SK-N-SH (cell line): Measurements from ENCODE around the gene PPP2R2B. TPM values are rescaled to one million over a fixed set of nuclear protein-coding genes. Genes with fewer than 3 reads are reported as not detected.

Experiments
- CTCF ChIA-PET: fragments of 300-600, 350-600 bp; formaldehyde crosslinking; extraction: SDS; loops from one replicate; lab custom pipeline; 2021; lab: Yijun Ruan, JAX
- POLR2A ChIA-PET: fragments of 350-600 bp; sonication (Branson Sonifier 250); formaldehyde crosslinking; extraction: SDS; loops from one replicate; lab custom pipeline; 2020; ENCODE audit warnings: antibody characterized with exemption, inconsistent platforms; lab: Yijun Ruan, JAX
- DNase-seq: peaks from one replicate; pipeline ENCODE4 v3.0.0; 2012
- H2AFZ ChIP-seq: fragments of 200-600 bp; sonication (generic); 2 replicates; pipeline ENCODE4 v1.8.1; 2016; ENCODE audit warnings: antibody characterized with exemption, mild to moderate bottlenecking, low read depth
- H3F3A ChIP-seq: fragments of 200-600 bp; sonication (generic); replicated peaks from 2 replicates; pipeline ENCODE3; 2016; ENCODE audit warnings: antibody characterized with exemption, mild to moderate bottlenecking; ENCODE audit not compliant: insufficient read depth
- H3K27ac ChIP-seq, 2 experiments: fragments of 200-500 bp in 1 of 2; fragments of 200-600 bp in 1 of 2; sonication (Bioruptor generic) in 1 of 2; sonication (generic), shearing (Covaris generic) in 1 of 2; 2 replicates each; pipeline versions ENCODE4 v1.5.1 to v1.6.1; 2014 to 2016; ENCODE audit warnings: low read depth in 2 of 2, inconsistent platforms in 1 of 2, low read length in 1 of 2, mild to moderate bottlenecking in 1 of 2, mixed read lengths in 1 of 2
- H3K27me3 ChIP-seq: fragments of 200-600 bp; sonication (generic), shearing (Covaris generic); 2 replicates; pipeline ENCODE4 v1.6.1; 2016; ENCODE audit warnings: mixed run types; ENCODE audit not compliant: insufficient read depth
- H3K36me3 ChIP-seq, 2 experiments: fragments of 200-500 bp in 1 of 2; fragments of 200-600 bp in 1 of 2; sonication (Bioruptor generic) in 1 of 2; sonication (generic) in 1 of 2; replicated peaks in 1 of 2; 2 replicates each; pipeline versions ENCODE3 to v1.5.1; 2014 to 2016; ENCODE audit warnings: low read length in 1 of 2, mild to moderate bottlenecking in 1 of 2; ENCODE audit not compliant: insufficient read depth in 2 of 2, control insufficient read depth in 1 of 2
- H3K4me1 ChIP-seq, 2 experiments: fragments of 200-500 bp in 1 of 2; fragments of 200-600 bp in 1 of 2; sonication (Bioruptor generic) in 1 of 2; sonication (generic), shearing (Covaris generic) in 1 of 2; 2 replicates each; pipeline versions ENCODE4 v1.5.1 to v1.6.1; 2014 to 2016; ENCODE audit warnings: low read depth in 1 of 2, low read length in 1 of 2, mixed run types in 1 of 2; ENCODE audit not compliant: insufficient read depth in 2 of 2, control insufficient read depth in 1 of 2
- H3K4me2 ChIP-seq: fragments of 200-600 bp; sonication (generic), shearing (Covaris generic); 2 replicates; pipeline ENCODE4 v1.6.1; 2017; ENCODE audit warnings: mixed run types
- H3K4me3 ChIP-seq, 2 experiments: fragments of 200-500 bp in 1 of 2; fragments of 200-600 bp in 1 of 2; sonication (Bioruptor generic) in 1 of 2; sonication (generic), shearing (Covaris generic) in 1 of 2; 2 replicates each; pipeline versions ENCODE4 v1.5.1 to v1.8.1; 2014 to 2016; ENCODE audit warnings: low read depth in 2 of 2, inconsistent platforms in 1 of 2, low read length in 1 of 2, mild to moderate bottlenecking in 1 of 2, mixed read lengths in 1 of 2, moderate library complexity in 1 of 2
- H3K79me2 ChIP-seq: fragments of 200-600 bp; sonication (generic); 2 replicates; pipeline ENCODE4 v1.8.1; 2017; ENCODE audit warnings: mild to moderate bottlenecking; ENCODE audit not compliant: insufficient read depth
- H3K9ac ChIP-seq: fragments of 200-600 bp; sonication (generic); 2 replicates; pipeline ENCODE4 v1.6.1; 2017; ENCODE audit warnings: mixed run types
- H3K9me2 ChIP-seq: fragments of 200-600 bp; sonication (generic); 2 replicates; pipeline ENCODE4 v1.6.1; 2017; ENCODE audit warnings: mixed run types
- H3K9me3 ChIP-seq: fragments of 200-600 bp; sonication (generic); 2 replicates; pipeline ENCODE4 v1.6.1; 2017; ENCODE audit warnings: mixed run types, mild to moderate bottlenecking, moderate library complexity
- H4K20me1 ChIP-seq: fragments of 200-600 bp; sonication (generic); 2 replicates; pipeline ENCODE4 v1.6.1; 2017; ENCODE audit warnings: mild to moderate bottlenecking, mixed run types; ENCODE audit not compliant: insufficient read depth
- EP300 ChIP-seq, 2 experiments: IDR thresholded peaks; 2 replicates each; pipeline versions ENCODE4 v1.4.0 to v1.6.1; 2012; ENCODE audit warnings: borderline replicate concordance in 1 of 2, low read depth in 1 of 2, low read length in 1 of 2
- EZH2phosphoT487 ChIP-seq: fragments of 200-600 bp; sonication (generic); IDR thresholded peaks from 2 replicates; pipeline ENCODE4 v1.6.1; 2017; ENCODE audit warnings: low read depth, mixed run types, mild to moderate bottlenecking, antibody characterized with exemption, moderate library complexity, borderline replicate concordance
- FOSL2 ChIP-seq: IDR thresholded peaks from 2 replicates; pipeline ENCODE4 v1.4.0; 2012; ENCODE audit warnings: low read depth, mild to moderate bottlenecking, moderate library complexity, borderline replicate concordance
- FOXM1 ChIP-seq: IDR thresholded peaks from 2 replicates; pipeline ENCODE4 v1.4.0; 2012; ENCODE audit warnings: low read depth, mild to moderate bottlenecking
- GABPA ChIP-seq: IDR thresholded peaks from 2 replicates; pipeline ENCODE4 v1.4.0; 2012; ENCODE audit warnings: low read depth, mild to moderate bottlenecking
- JUND ChIP-seq: IDR thresholded peaks from 2 replicates; pipeline ENCODE4 v1.4.0; 2012
- NFIC ChIP-seq: IDR thresholded peaks from 2 replicates; pipeline ENCODE4 v1.4.0; 2012; ENCODE audit warnings: borderline replicate concordance
- NRF1 ChIP-seq: IDR thresholded peaks from 2 replicates; pipeline ENCODE4 v1.6.1; 2012; ENCODE audit warnings: low read depth, mild to moderate bottlenecking, low read length
- POLR2AphosphoS5 ChIP-seq: IDR thresholded peaks from 2 replicates; pipeline ENCODE4 v1.6.1; 2012; ENCODE audit warnings: low read depth, low read length
- RFX5 ChIP-seq: IDR thresholded peaks from 2 replicates; pipeline ENCODE4 v1.6.1; 2012; ENCODE audit warnings: mild to moderate bottlenecking, improper control_type of control experiment, low read length
- RXRA ChIP-seq: IDR thresholded peaks from 2 replicates; pipeline ENCODE4 v1.4.0; 2012; ENCODE audit warnings: low read depth, mild to moderate bottlenecking, borderline replicate concordance
- SIN3A ChIP-seq: IDR thresholded peaks from 2 replicates; pipeline ENCODE4 v1.6.1; 2012; ENCODE audit warnings: low read depth, mild to moderate bottlenecking, low read length, moderate library complexity, borderline replicate concordance
- TEAD4 ChIP-seq: IDR thresholded peaks from 2 replicates; pipeline ENCODE4 v1.4.0; 2012; ENCODE audit warnings: mild to moderate bottlenecking, borderline replicate concordance; ENCODE audit not compliant: insufficient read depth
- WGBS: methylation state at CpG from one replicate; pipeline ENCODE4 v1.1.6; 2017; ENCODE audit warnings: low lambda C conversion rate; 5-methylcytosine and 5-hydroxymethylcytosine counted together
- polyA plus RNA-seq, 3 experiments: library from polyadenylated mRNA; depleted of rRNA; stranded (reverse); fragments of >200 nt; gene quantifications; 2 replicates each; pipeline ENCODE4 v1.2.3, GENCODE V29; 2012
- TF ChIP-seq, protein P1 (sequence below): IDR thresholded peaks from 2 replicates; pipeline ENCODE4 v1.6.1; 2012; ENCODE audit warnings: mild to moderate bottlenecking, low read depth, low read length, moderate library complexity
- TF ChIP-seq, protein P2 (sequence below): fragments of 200-600 bp; sonication (generic); IDR thresholded peaks from 2 replicates; pipeline ENCODE4 v1.6.1; 2017; ENCODE audit warnings: antibody characterized with exemption, mild to moderate bottlenecking, moderate library complexity
- TF ChIP-seq, protein P3 (sequence below): IDR thresholded peaks from 2 replicates; pipeline ENCODE4; 2012
- TF ChIP-seq, protein P4 (sequence below): IDR thresholded peaks from 2 replicates; pipeline ENCODE4 v1.4.0; 2012; ENCODE audit warnings: low read depth

PPP2R2B gene
- polyA plus RNA-seq, 1 of the 3 experiments (the other 2 are of a cell fraction) = 11.4 TPM

DNA sequence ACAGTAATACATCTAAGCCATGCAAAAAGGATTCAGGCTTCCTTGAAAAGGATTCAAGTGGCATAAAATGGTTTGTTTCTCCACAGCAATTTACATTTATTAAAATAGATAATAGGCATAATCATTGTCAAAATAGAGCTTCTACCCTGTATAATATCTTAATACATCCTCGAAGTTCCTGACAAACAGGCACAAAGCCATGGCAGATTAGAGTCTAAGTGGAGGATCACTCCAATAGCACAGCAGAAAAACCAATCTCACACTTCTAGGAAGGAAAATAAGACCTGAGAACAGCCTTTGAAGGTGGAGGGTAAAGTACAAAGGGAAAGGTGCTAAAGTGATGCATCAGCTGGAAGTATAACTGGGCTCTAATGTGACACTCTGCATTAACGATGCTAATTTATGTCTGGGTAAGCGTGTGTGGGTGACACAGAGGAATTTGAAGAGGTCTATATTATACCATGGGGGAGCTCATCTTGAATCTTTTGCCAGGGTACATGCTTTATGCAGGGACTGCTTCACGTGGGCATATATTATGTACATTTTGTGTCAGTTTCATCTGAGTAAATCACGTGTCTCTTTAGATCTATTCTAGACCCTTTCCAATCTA lies 28.8 kb downstream of the PPP2R2B start:
- Histone ChIP-seq H4K20me1 (no peaks in the 10 kb centered on the region), H2AFZ (no peak overlapping the region), H3K9ac (no peak overlapping the region), H3K27me3 (no peaks in the 10 kb centered on the region), H3K4me2 (no peak overlapping the region), H3K4me1 (no peaks in the 10 kb centered on the region), H3K4me3 (no peak overlapping the region), H3K36me3 (peaks cover 0 to 2% of the 10 kb centered on the region in 2 experiments), H3K9me2 (no peaks in the 10 kb centered on the region), H3K79me2 (no peaks in the 10 kb centered on the region), H3K27ac (no peak overlapping the region), H3K9me3 (no peaks in the 10 kb centered on the region), H3F3A (no peaks in the 10 kb centered on the region)
- 65% methylated on average over 5 of the region's 5 CpGs for WGBS
- no peak for DNase-seq
- no peak for TF ChIP-seq FOSL2
- no peak for TF ChIP-seq SIN3A
- no peak for TF ChIP-seq FOXM1
- TF ChIP-seq RFX5 = no peak
- TF ChIP-seq EZH2phosphoT487 = no peak
- TF ChIP-seq NFIC = no peak
- no peak for TF ChIP-seq TEAD4
- TF ChIP-seq, protein P1, sequence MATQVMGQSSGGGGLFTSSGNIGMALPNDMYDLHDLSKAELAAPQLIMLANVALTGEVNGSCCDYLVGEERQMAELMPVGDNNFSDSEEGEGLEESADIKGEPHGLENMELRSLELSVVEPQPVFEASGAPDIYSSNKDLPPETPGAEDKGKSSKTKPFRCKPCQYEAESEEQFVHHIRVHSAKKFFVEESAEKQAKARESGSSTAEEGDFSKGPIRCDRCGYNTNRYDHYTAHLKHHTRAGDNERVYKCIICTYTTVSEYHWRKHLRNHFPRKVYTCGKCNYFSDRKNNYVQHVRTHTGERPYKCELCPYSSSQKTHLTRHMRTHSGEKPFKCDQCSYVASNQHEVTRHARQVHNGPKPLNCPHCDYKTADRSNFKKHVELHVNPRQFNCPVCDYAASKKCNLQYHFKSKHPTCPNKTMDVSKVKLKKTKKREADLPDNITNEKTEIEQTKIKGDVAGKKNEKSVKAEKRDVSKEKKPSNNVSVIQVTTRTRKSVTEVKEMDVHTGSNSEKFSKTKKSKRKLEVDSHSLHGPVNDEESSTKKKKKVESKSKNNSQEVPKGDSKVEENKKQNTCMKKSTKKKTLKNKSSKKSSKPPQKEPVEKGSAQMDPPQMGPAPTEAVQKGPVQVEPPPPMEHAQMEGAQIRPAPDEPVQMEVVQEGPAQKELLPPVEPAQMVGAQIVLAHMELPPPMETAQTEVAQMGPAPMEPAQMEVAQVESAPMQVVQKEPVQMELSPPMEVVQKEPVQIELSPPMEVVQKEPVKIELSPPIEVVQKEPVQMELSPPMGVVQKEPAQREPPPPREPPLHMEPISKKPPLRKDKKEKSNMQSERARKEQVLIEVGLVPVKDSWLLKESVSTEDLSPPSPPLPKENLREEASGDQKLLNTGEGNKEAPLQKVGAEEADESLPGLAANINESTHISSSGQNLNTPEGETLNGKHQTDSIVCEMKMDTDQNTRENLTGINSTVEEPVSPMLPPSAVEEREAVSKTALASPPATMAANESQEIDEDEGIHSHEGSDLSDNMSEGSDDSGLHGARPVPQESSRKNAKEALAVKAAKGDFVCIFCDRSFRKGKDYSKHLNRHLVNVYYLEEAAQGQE = no peak
- no peak for TF ChIP-seq NRF1
- no peak for TF ChIP-seq GABPA
- no peak for TF ChIP-seq EP300 (IDR thresholded peaks at IDR 0.05; ENCODE audit: borderline replicate concordance in 1 of 2, low read depth in 1 of 2, low read length in 1 of 2)
- TF ChIP-seq, protein P2, sequence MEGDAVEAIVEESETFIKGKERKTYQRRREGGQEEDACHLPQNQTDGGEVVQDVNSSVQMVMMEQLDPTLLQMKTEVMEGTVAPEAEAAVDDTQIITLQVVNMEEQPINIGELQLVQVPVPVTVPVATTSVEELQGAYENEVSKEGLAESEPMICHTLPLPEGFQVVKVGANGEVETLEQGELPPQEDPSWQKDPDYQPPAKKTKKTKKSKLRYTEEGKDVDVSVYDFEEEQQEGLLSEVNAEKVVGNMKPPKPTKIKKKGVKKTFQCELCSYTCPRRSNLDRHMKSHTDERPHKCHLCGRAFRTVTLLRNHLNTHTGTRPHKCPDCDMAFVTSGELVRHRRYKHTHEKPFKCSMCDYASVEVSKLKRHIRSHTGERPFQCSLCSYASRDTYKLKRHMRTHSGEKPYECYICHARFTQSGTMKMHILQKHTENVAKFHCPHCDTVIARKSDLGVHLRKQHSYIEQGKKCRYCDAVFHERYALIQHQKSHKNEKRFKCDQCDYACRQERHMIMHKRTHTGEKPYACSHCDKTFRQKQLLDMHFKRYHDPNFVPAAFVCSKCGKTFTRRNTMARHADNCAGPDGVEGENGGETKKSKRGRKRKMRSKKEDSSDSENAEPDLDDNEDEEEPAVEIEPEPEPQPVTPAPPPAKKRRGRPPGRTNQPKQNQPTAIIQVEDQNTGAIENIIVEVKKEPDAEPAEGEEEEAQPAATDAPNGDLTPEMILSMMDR = no peak
- no peak for TF ChIP-seq RXRA
- TF ChIP-seq, protein P3, sequence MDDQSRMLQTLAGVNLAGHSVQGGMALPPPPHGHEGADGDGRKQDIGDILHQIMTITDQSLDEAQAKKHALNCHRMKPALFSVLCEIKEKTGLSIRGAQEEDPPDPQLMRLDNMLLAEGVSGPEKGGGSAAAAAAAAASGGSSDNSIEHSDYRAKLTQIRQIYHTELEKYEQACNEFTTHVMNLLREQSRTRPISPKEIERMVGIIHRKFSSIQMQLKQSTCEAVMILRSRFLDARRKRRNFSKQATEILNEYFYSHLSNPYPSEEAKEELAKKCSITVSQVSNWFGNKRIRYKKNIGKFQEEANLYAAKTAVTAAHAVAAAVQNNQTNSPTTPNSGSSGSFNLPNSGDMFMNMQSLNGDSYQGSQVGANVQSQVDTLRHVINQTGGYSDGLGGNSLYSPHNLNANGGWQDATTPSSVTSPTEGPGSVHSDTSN = no peak
- no peak for TF ChIP-seq POLR2AphosphoS5
- TF ChIP-seq, protein P4, sequence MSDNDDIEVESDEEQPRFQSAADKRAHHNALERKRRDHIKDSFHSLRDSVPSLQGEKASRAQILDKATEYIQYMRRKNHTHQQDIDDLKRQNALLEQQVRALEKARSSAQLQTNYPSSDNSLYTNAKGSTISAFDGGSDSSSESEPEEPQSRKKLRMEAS = no peak
- no peak for TF ChIP-seq JUND
- ChIA-PET CTCF (no interaction called here), POLR2A (no interaction called here)
